IMR-90 (cell line): ENCODE results near the gene ERVK3-1. TPM values are rescaled to one million over a fixed set of nuclear protein-coding genes. Genes with fewer than 3 reads are reported as not detected.

ENCODE experiments used
- ATAC-seq: fragments of 200-7000 bp; cut with Tn5 transposase; 2 replicates; pipeline ENCODE4 v1.9.1; 2020; ENCODE audit warnings: low read depth, mild to moderate bottlenecking, moderate library complexity
- BruUV-seq: library from RNA; stranded (reverse); fragments of 400-500 nt; replicated peaks from 2 replicates; lab custom pipeline; 2021; lab: Mats Ljungman, UMichigan
- CTCF ChIA-PET: fragments of 300-600 bp; formaldehyde crosslinking; extraction: SDS; loops from one replicate; lab custom pipeline; 2021; ENCODE audit warnings: antibody characterized with exemption; lab: Yijun Ruan, JAX
- POLR2A ChIA-PET: fragments of 300-600 bp; sonication (Branson Sonifier 250); formaldehyde crosslinking; loops from one replicate; lab custom pipeline; 2022; ENCODE audit warnings: antibody characterized with exemption; ENCODE audit not compliant: unreplicated experiment; lab: Charles Lee
- DNase-seq: peaks from one replicate; pipeline ENCODE4 v3.0.0; 2013
- H2AFZ ChIP-seq: replicated peaks from 2 replicates; pipeline ENCODE3; 2013; ENCODE audit warnings: low read length, mild to moderate bottlenecking; ENCODE audit not compliant: poor library complexity
- H2AK5ac ChIP-seq: 2 replicates; pipeline ENCODE4 v1.6.1; 2013; ENCODE audit warnings: low read depth, low read length, inconsistent platforms
- H2AK9ac ChIP-seq: replicated peaks from 2 replicates; pipeline ENCODE3; 2013; ENCODE audit warnings: mild to moderate bottlenecking, low read depth, low read length, moderate library complexity; ENCODE audit not compliant: poor library complexity
- H2BK120ac ChIP-seq: 2 replicates; pipeline ENCODE4 v1.6.1; 2013; ENCODE audit warnings: low read depth, low read length, inconsistent platforms
- H2BK15ac ChIP-seq: 3 replicates; pipeline ENCODE4 v1.6.1; 2013; ENCODE audit warnings: low read depth, low read length, inconsistent platforms
- H2BK20ac ChIP-seq: 2 replicates; pipeline ENCODE4 v1.6.1; 2013; ENCODE audit warnings: low read depth, mild to moderate bottlenecking, inconsistent platforms, low read length, moderate library complexity
- H2BK5ac ChIP-seq: 2 replicates; pipeline ENCODE4 v1.6.1; 2013; ENCODE audit warnings: mild to moderate bottlenecking, low read depth, low read length, inconsistent platforms; ENCODE audit not compliant: poor library complexity, severe bottlenecking
- H3K14ac ChIP-seq: replicated peaks from 2 replicates; pipeline ENCODE4 v1.6.1; 2013; ENCODE audit warnings: low read depth, low read length, inconsistent platforms
- H3K18ac ChIP-seq: 2 replicates; pipeline ENCODE4 v1.6.1; 2013; ENCODE audit warnings: low read depth, low read length, control low read depth
- H3K23ac ChIP-seq: 2 replicates; pipeline ENCODE4 v1.6.1; 2013; ENCODE audit warnings: low read depth, low read length, inconsistent platforms
- H3K27ac ChIP-seq: 2 replicates; pipeline ENCODE4 v1.5.1; 2013; ENCODE audit warnings: mild to moderate bottlenecking, control low read depth, low read length; ENCODE audit not compliant: insufficient read depth
- H3K27me3 ChIP-seq: 2 replicates; pipeline ENCODE4 v1.6.1; 2013; ENCODE audit warnings: low read length; ENCODE audit not compliant: control insufficient read depth, insufficient read depth
- H3K36me3 ChIP-seq: 2 replicates; pipeline ENCODE4 v1.6.1; 2013; ENCODE audit warnings: low read length, mixed read lengths; ENCODE audit not compliant: control insufficient read depth, insufficient read depth
- H3K4ac ChIP-seq: 2 replicates; pipeline ENCODE4 v1.6.1; 2013; ENCODE audit warnings: low read depth, low read length, inconsistent platforms
- H3K4me1 ChIP-seq: 2 replicates; pipeline ENCODE4 v1.6.1; 2013; ENCODE audit warnings: low read length, mixed read lengths; ENCODE audit not compliant: control insufficient read depth, insufficient read depth
- H3K4me2 ChIP-seq: 2 replicates; pipeline ENCODE4 v1.6.1; 2013; ENCODE audit warnings: low read depth, mild to moderate bottlenecking, control low read depth, low read length, moderate library complexity
- H3K4me3 ChIP-seq: 2 replicates; pipeline ENCODE4 v1.5.1; 2013; ENCODE audit warnings: low read depth, mild to moderate bottlenecking, control low read depth, low read length, moderate library complexity; ENCODE audit not compliant: insufficient read depth
- H3K56ac ChIP-seq: 2 replicates; pipeline ENCODE4 v1.6.1; 2013; ENCODE audit warnings: low read length, inconsistent platforms; ENCODE audit not compliant: insufficient read depth; ENCODE audit errors: extremely low read depth
- H3K79me1 ChIP-seq, 2 experiments: 2 replicates each; pipeline ENCODE4 v1.6.1; 2013; ENCODE audit warnings: low read length in 2 of 2, inconsistent platforms in 1 of 2, low read depth in 1 of 2
- H3K9ac ChIP-seq: 2 replicates; pipeline ENCODE4 v1.6.1; 2013; ENCODE audit warnings: low read depth, low read length, control low read depth
- H3K9me1 ChIP-seq: 2 replicates; pipeline ENCODE4 v1.6.1; 2013; ENCODE audit warnings: low read length, inconsistent platforms; ENCODE audit not compliant: insufficient read depth
- H3K9me3 ChIP-seq: 2 replicates; pipeline ENCODE4 v1.6.1; 2013; ENCODE audit warnings: low read length; ENCODE audit not compliant: control insufficient read depth, insufficient read depth
- H4K20me1 ChIP-seq: 2 replicates; pipeline ENCODE4 v1.6.1; 2013; ENCODE audit warnings: low read length, inconsistent platforms; ENCODE audit not compliant: insufficient read depth
- H4K5ac ChIP-seq: 2 replicates; pipeline ENCODE4 v1.6.1; 2013; ENCODE audit warnings: mild to moderate bottlenecking, low read depth, low read length, control low read depth
- H4K8ac ChIP-seq, 2 experiments: 2 replicates each; pipeline ENCODE4 v1.6.1; 2013; ENCODE audit warnings: low read depth in 2 of 2, low read length in 2 of 2, control low read depth in 1 of 2, inconsistent platforms in 1 of 2
- H4K91ac ChIP-seq: 2 replicates; pipeline ENCODE4 v1.6.1; 2013; ENCODE audit warnings: low read depth, low read length, inconsistent platforms; ENCODE audit not compliant: insufficient read depth
- BHLHE40 ChIP-seq: fragments of 150-350 bp; IDR thresholded peaks from 2 replicates; pipeline ENCODE4 v1.6.1; 2016; ENCODE audit warnings: mild to moderate bottlenecking, low read depth, low read length
- CHD1 ChIP-seq: IDR thresholded peaks from 2 replicates; pipeline ENCODE4 v1.6.1; 2012; ENCODE audit warnings: low read depth, low read length, improper control_type of control experiment
- ELK1 ChIP-seq: fragments of 150-350 bp; IDR thresholded peaks from 2 replicates; pipeline ENCODE4 v1.6.1; 2016; ENCODE audit warnings: low read depth, mild to moderate bottlenecking, low read length, moderate library complexity, borderline replicate concordance
- MAFK ChIP-seq: IDR thresholded peaks from 2 replicates; pipeline ENCODE4 v1.6.1; 2012; ENCODE audit warnings: low read depth, low read length, improper control_type of control experiment
- MAZ ChIP-seq: IDR thresholded peaks from 2 replicates; pipeline ENCODE4 v1.6.1; 2012; ENCODE audit warnings: low read depth, mild to moderate bottlenecking, low read length, improper control_type of control experiment, moderate library complexity, borderline replicate concordance
- MXI1 ChIP-seq: IDR thresholded peaks from 2 replicates; pipeline ENCODE4 v1.6.1; 2012; ENCODE audit warnings: low read depth, mild to moderate bottlenecking, low read length, moderate library complexity, borderline replicate concordance
- POLR2A ChIP-seq: IDR thresholded peaks from 2 replicates; pipeline ENCODE4 v1.6.1; 2012; ENCODE audit warnings: mild to moderate bottlenecking, low read depth, low read length
- RAD21 ChIP-seq: IDR thresholded peaks from 2 replicates; pipeline ENCODE4 v1.6.1; 2012; ENCODE audit warnings: low read length, improper control_type of control experiment
- RCOR1 ChIP-seq: IDR thresholded peaks from 2 replicates; pipeline ENCODE4 v1.6.1; 2012; ENCODE audit warnings: mild to moderate bottlenecking, low read length, improper control_type of control experiment; ENCODE audit not compliant: insufficient replicate concordance
- SMC3 ChIP-seq: fragments of 150-350 bp; IDR thresholded peaks from 2 replicates; pipeline ENCODE4 v1.6.1; 2016; ENCODE audit warnings: low read depth, mild to moderate bottlenecking, antibody characterized with exemption, low read length, moderate library complexity
- WGBS, 2 experiments: methylation state at CpG; one replicate each; pipeline versions ENCODE4 v1.1.5 to v1.1.7; 2013; ENCODE audit warnings: missing lambda C conversion rate in 2 of 2; ENCODE audit not compliant: insufficient read length in 1 of 2; ENCODE audit errors: extremely low coverage in 2 of 2; 5-methylcytosine and 5-hydroxymethylcytosine counted together
- dilution Hi-C: fragments of 300-500 bp; cut with HindIII; formaldehyde crosslinking; loops from one replicate; pipeline ENCODE4 v1.14.3; 2018; ENCODE audit warnings: low sequenced_read_pairs; ENCODE audit not compliant: unreplicated experiment
- in situ Hi-C: fragments of 300-500 bp; cut with MboI; formaldehyde crosslinking; loops from 3 replicates; pipeline ENCODE4 v1.14.3; 2019; ENCODE audit warnings: low sequenced_read_pairs, inconsistent platforms, mixed read lengths
- intact Hi-C: fragments of 100-400 bp; cut with micrococcal nuclease; formaldehyde crosslinking; loops from 2 replicates; pipeline ENCODE4 v1.10.0; 2022
- polyA plus RNA-seq, 3 experiments: library from polyadenylated mRNA; depleted of rRNA; stranded (reverse); fragments of >200 nt; gene quantifications; 2 replicates each; pipeline ENCODE4 v1.2.3, GENCODE V29; 2012; ENCODE audit warnings: low replicate concordance in 1 of 3
- total RNA-seq: library from RNA; depleted of rRNA; stranded (reverse); fragments of >200 nt; gene quantifications from 2 replicates; pipeline ENCODE4 v1.2.3, GENCODE V29; 2012
- TF ChIP-seq, protein P1 (sequence below): fragments of 150-350 bp; IDR thresholded peaks from 2 replicates; pipeline ENCODE4 v1.6.1; 2017; ENCODE audit warnings: mild to moderate bottlenecking, antibody characterized with exemption, low read length, low read depth
- TF ChIP-seq, protein P2 (sequence below): conservative IDR thresholded peaks from 2 replicates; pipeline ENCODE4 v1.5.1; 2012; ENCODE audit warnings: mild to moderate bottlenecking, low read depth, low read length, improper control_type of control experiment

ERVK3-1 gene
- total and polyA plus RNA-seq, 2 of the 4 experiments (the other 2 are of a cell fraction), result 33.0 to 39.3 TPM

- Histone ChIP-seq H2BK15ac (no peak overlapping the region), H4K8ac (no peak overlapping the region), H2AK5ac (no peak overlapping the region), H3K56ac (no peak overlapping the region), H2BK120ac (no peak overlapping the region), H3K9me3 (no peaks in the 10 kb centered on the region), H3K23ac (no peak overlapping the region), H3K27ac (no peak overlapping the region), H3K4me2 (no peak overlapping the region), H3K27me3 (no peaks in the 10 kb centered on the region), H4K5ac (no peak overlapping the region), H3K79me1 (peaks cover 24 to 52% of the 10 kb centered on the region in 2 experiments), H2AFZ (peak overlapping the region; percentile 63), H3K4me3 (no peak overlapping the region), H2BK5ac (peak overlapping the region; percentile 53), H3K4ac (no peak overlapping the region), H4K20me1 (peaks cover 5% of the 10 kb centered on the region; the same call in 1 of the 2 replicates), H2BK20ac (no peak overlapping the region; the same call in 1 of the 2 replicates), H3K36me3 (peaks cover 5% of the 10 kb centered on the region), H2AK9ac (no peak overlapping the region), H4K91ac (no peak overlapping the region), H3K14ac (no peak overlapping the region; the same call in 1 of the 2 replicates), H3K4me1 (peaks cover 2% of the 10 kb centered on the region; the same call in 1 of the 2 replicates), H3K9ac (no peak overlapping the region), H3K18ac (no peak overlapping the region), H3K9me1 (peaks cover 14% of the 10 kb centered on the region)
- ATAC-seq (peak; percentile 13), DNase-seq (peak; percentile 76)
- CTCF ChIA-PET, result no interaction called here
- 44% methylated on average over 2 of the region's 4 CpGs; no CpG with 5 or more reads in 1 of the 2 experiments for WGBS, 2 experiments
- TF ChIP-seq, protein P1, sequence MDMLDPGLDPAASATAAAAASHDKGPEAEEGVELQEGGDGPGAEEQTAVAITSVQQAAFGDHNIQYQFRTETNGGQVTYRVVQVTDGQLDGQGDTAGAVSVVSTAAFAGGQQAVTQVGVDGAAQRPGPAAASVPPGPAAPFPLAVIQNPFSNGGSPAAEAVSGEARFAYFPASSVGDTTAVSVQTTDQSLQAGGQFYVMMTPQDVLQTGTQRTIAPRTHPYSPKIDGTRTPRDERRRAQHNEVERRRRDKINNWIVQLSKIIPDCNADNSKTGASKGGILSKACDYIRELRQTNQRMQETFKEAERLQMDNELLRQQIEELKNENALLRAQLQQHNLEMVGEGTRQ, result no peak; the same call in 1 of the 2 replicates
- TF ChIP-seq MAZ (no peak), BHLHE40 (no peak), SMC3 (no peak), RAD21 (no peak), POLR2A (no peak; the same call in 1 of the 2 replicates), ELK1 (no peak), CHD1 (no peak), MAFK (no peak), MXI1 (no peak), RCOR1 (no peak)
- TF ChIP-seq, protein P2, sequence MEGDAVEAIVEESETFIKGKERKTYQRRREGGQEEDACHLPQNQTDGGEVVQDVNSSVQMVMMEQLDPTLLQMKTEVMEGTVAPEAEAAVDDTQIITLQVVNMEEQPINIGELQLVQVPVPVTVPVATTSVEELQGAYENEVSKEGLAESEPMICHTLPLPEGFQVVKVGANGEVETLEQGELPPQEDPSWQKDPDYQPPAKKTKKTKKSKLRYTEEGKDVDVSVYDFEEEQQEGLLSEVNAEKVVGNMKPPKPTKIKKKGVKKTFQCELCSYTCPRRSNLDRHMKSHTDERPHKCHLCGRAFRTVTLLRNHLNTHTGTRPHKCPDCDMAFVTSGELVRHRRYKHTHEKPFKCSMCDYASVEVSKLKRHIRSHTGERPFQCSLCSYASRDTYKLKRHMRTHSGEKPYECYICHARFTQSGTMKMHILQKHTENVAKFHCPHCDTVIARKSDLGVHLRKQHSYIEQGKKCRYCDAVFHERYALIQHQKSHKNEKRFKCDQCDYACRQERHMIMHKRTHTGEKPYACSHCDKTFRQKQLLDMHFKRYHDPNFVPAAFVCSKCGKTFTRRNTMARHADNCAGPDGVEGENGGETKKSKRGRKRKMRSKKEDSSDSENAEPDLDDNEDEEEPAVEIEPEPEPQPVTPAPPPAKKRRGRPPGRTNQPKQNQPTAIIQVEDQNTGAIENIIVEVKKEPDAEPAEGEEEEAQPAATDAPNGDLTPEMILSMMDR, result no peak
- POLR2A ChIA-PET, result interaction anchor here (0.9 kb wide), 1 partner anchor 17 kb away, joined by 3 read pairs; no protein-coding TSS in a partner anchor
- BruUV-seq, result no TSS peak
- dilution Hi-C loops (no loop called here), intact Hi-C loops (no loop called here), in situ Hi-C loops (no loop called here)
Measured at GRCh38 chr19:58330458-58330857, 25.3 kb downstream of the ERVK3-1 start.
